ENCODE data around the gene TMEM131L.

The TMEM131L gene

GRCh38 chr4:153618833-153619232, 152.7 kb downstream of the TMEM131L start:
- no peak for DNase-seq (ENCODE audit: low read depth)

- no peak for DNase-seq (ENCODE audit: low read depth)
These were observed 153.7 kb downstream of the TMEM131L start for GRCh38 chr4:153619811-153620210.

GRCh38 chr4:153620352-153620751, 154.2 kb downstream of the TMEM131L start:
- no peak for DNase-seq (ENCODE audit: low read depth)

GRCh38 chr4:153622093-153622492, 155.9 kb downstream of the TMEM131L start:
- no peak for DNase-seq (ENCODE audit: low read depth)

GRCh38 chr4:153622778-153623240, 156.6 kb downstream of the TMEM131L start:
- DNase-seq (ENCODE audit: low read depth), result no peak

GRCh38 chr4:153623491-153623890, 157.3 kb downstream of the TMEM131L start:
- no peak for DNase-seq (ENCODE audit: low read depth)

GRCh38 chr4:153628796-153629315, 162.7 kb downstream of the TMEM131L start:
- DNase-seq (ENCODE audit: low read depth), result no peak

- no peak for DNase-seq (ENCODE audit: low read depth)
These were observed 163.6 kb downstream of the TMEM131L start for GRCh38 chr4:153629776-153630175.

- DNase-seq (ENCODE audit: low read depth), result no peak
These were observed 168.7 kb downstream of the TMEM131L start for GRCh38 chr4:153634738-153635353.

- no peak for DNase-seq (ENCODE audit: low read depth)
These were observed 169.7 kb downstream of the TMEM131L start for GRCh38 chr4:153635846-153636245.

- DNase-seq (ENCODE audit: low read depth), result no peak
These were observed 171.0 kb downstream of the TMEM131L start for GRCh38 chr4:153637201-153637600.

GRCh38 chr4:153638011-153638410, 171.9 kb downstream of the TMEM131L start:
- DNase-seq (ENCODE audit: low read depth), result no peak

- DNase-seq (ENCODE audit: low read depth), result no peak
These were observed 172.8 kb downstream of the TMEM131L start for GRCh38 chr4:153638999-153639398.

- no peak for DNase-seq (ENCODE audit: low read depth)
These were observed 174.0 kb downstream of the TMEM131L start for GRCh38 chr4:153639833-153640802.

GRCh38 chr4:153641532-153641931, 175.4 kb downstream of the TMEM131L start:
- DNase-seq (ENCODE audit: low read depth), result no peak

- DNase-seq (ENCODE audit: low read depth), result no peak
These were observed 177.5 kb downstream of the TMEM131L start for GRCh38 chr4:153643406-153644383.

GRCh38 chr4:153645183-153645582, 179.0 kb downstream of the TMEM131L start:
- DNase-seq (ENCODE audit: low read depth), result no peak

- DNase-seq (ENCODE audit: low read depth), result no peak
These were observed 180.1 kb downstream of the TMEM131L start for GRCh38 chr4:153646261-153646660.

- no peak for DNase-seq (ENCODE audit: low read depth)
These were observed 180.8 kb downstream of the TMEM131L start for GRCh38 chr4:153646978-153647377.

GRCh38 chr4:153647975-153648374, 181.8 kb downstream of the TMEM131L start:
- no peak for DNase-seq (ENCODE audit: low read depth)

- no peak for DNase-seq (ENCODE audit: low read depth)
These were observed 183.4 kb downstream of the TMEM131L start for GRCh38 chr4:153649572-153649991.

- no peak for DNase-seq (ENCODE audit: low read depth)
These were observed 185.0 kb downstream of the TMEM131L start for GRCh38 chr4:153651116-153651515.
